Duodenal mucosa (tissue), 2 donors: ENCODE measurements around the gene TNP1.

Experiments
- H3K27ac ChIP-seq: one replicate; pipeline ENCODE4 v1.7.0; 2013; ENCODE audit warnings: low read depth, low read length
- H3K27me3 ChIP-seq, 2 donors: one replicate each; pipeline ENCODE4 v1.7.0; 2013; ENCODE audit warnings: low read length in 2 of 2, control low read depth in 1 of 2; ENCODE audit not compliant: insufficient read depth in 2 of 2, control insufficient read depth in 1 of 2
- H3K36me3 ChIP-seq, 2 donors: one replicate each; pipeline ENCODE4 v1.7.0; 2013; ENCODE audit warnings: low read length in 2 of 2, control low read depth in 1 of 2; ENCODE audit not compliant: insufficient read depth in 2 of 2, control insufficient read depth in 1 of 2
- H3K4me1 ChIP-seq, 2 donors: one replicate each; pipeline ENCODE4 v1.7.0; 2013; ENCODE audit warnings: low read length in 2 of 2, control low read depth in 1 of 2; ENCODE audit not compliant: insufficient read depth in 2 of 2, control insufficient read depth in 1 of 2
- H3K4me3 ChIP-seq, 2 donors: one replicate each; pipeline ENCODE4 v1.7.0; 2013; ENCODE audit warnings: low read length in 2 of 2, low read depth in 1 of 2
- H3K9ac ChIP-seq, 2 donors: one replicate each; pipeline ENCODE4 v1.7.0; 2013; ENCODE audit warnings: low read length in 2 of 2, low read depth in 1 of 2
- H3K9me3 ChIP-seq, 2 donors: one replicate each; pipeline ENCODE4 v1.7.0; 2013; ENCODE audit warnings: low read length in 2 of 2, control low read depth in 1 of 2; ENCODE audit not compliant: control insufficient read depth in 1 of 2

The TNP1 gene

DNA sequence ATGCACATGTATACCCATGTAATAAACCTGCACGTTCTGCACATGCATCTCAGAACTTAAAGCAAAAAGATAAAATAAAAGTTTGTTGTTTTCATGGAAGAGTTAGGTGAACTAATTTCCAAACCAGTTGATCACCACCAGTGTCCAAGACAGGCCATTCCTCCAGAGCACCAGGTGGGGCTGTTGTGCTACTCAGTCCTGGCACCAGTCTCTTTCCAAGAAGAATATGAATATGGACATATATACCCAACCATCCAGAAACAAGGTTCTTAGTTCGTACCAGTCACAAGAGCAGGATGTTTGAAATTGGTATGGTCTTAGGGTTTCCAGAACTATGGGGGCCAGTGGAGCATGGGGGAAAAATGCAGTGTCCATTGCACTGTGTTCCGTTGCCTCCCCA lies 17.2 kb upstream of the TNP1 start:
- H3K36me3 ChIP-seq = no peaks in the 10 kb centered on the region

DNA sequence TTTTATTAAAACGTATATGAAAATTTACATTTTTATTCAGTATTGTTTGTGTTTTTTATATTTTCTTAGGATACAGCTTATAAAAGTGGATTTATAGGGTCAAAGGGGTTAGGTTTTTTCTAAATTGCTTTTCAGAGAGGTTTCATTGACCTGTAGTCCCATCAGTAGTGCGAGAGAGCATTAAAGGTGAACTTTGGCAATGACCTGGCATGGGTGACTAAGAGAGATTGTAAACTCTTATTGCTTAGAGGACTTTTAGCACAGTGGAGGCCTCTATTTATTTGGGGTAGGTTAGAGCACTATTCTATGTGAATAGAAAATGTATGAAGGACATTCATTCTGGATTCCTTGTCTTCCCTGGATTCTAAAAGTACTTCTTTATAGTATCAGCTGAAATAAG lies 16.0 kb upstream of the TNP1 start:
- Histone ChIP-seq H3K4me3 (no peak overlapping the region), H3K36me3 (no peaks in the 10 kb centered on the region), H3K27ac (no peak overlapping the region), H3K9me3 (no peaks in the 10 kb centered on the region), H3K9ac (no peak overlapping the region), H3K4me1 (peaks cover 0 to 5% of the 10 kb centered on the region in 2 donors), H3K27me3 (no peaks in the 10 kb centered on the region)

More for the DNA sequence above, 17.2 kb upstream of the TNP1 start:
- H3K9me3 ChIP-seq = no peaks in the 10 kb centered on the region
- no peak overlapping the region for H3K9ac ChIP-seq
- no peaks in the 10 kb centered on the region for H3K27me3 ChIP-seq
- no peak overlapping the region for H3K4me3 ChIP-seq
- H3K4me1 ChIP-seq = no peaks in the 10 kb centered on the region
- H3K27ac ChIP-seq = no peak overlapping the region

DNA sequence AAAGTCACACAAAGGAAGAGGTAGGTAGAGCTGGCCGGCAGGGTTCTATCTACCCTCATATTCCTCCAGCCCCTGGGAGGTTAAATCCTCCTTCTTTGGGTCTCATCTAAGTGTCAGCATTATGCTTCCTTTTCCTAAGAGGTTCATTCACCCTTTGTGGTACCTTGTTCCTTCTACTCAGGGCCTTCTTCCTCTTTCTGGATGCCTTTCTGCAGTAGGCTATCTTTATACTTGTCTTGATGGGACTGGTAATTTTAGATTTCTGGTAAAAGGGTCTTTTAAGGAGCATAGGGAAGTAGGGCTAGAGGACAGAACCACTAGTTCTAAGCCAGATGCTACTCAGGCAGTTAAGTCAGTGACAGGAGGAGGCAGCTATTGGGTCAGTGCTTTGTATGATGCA lies 13.7 kb upstream of the TNP1 start:
- H3K36me3 ChIP-seq = no peaks in the 10 kb centered on the region
- H3K9me3 ChIP-seq = no peaks in the 10 kb centered on the region
- H3K9ac ChIP-seq = no peak overlapping the region
- H3K27ac ChIP-seq = no peak overlapping the region
- H3K4me1 ChIP-seq = peaks cover 0 to 5% of the 10 kb centered on the region in 2 donors
- no peaks in the 10 kb centered on the region for H3K27me3 ChIP-seq
- no peak overlapping the region for H3K4me3 ChIP-seq

DNA sequence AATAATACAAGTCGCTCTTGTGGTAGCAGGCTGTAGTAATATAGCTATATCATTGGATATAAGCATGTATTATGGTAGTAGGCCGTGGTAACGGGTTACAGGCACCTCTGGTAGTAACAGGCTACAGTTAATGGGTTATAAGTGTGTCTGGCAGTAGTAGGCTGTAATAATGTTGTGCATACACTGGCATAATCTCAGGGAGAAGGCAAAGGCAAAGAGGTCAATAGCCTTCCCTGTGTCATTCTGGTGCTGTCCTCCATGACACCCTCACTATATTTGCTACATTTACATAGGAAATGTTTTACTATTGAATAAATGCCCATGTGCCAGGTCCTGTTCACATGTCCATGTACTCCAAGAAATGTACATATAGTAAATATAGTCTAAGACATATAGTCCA lies 12.8 kb upstream of the TNP1 start:
- Histone ChIP-seq H3K9me3 (no peaks in the 10 kb centered on the region), H3K27me3 (no peaks in the 10 kb centered on the region), H3K27ac (no peak overlapping the region)

GRCh38 chr2:216872040-216872439 lies 12.2 kb upstream of the TNP1 start:
- H3K4me1 ChIP-seq = peaks cover 0 to 5% of the 10 kb centered on the region in 2 donors
- no peak overlapping the region for H3K27ac ChIP-seq
- no peak overlapping the region for H3K9ac ChIP-seq
- H3K36me3 ChIP-seq = no peaks in the 10 kb centered on the region
- no peaks in the 10 kb centered on the region for H3K27me3 ChIP-seq
- no peaks in the 10 kb centered on the region for H3K9me3 ChIP-seq
- H3K4me3 ChIP-seq = no peak overlapping the region

More for the DNA sequence above, 12.8 kb upstream of the TNP1 start:
- peaks cover 0 to 5% of the 10 kb centered on the region in 2 donors for H3K4me1 ChIP-seq
- H3K36me3 ChIP-seq = no peaks in the 10 kb centered on the region
- no peak overlapping the region for H3K9ac ChIP-seq
- H3K4me3 ChIP-seq = no peak overlapping the region

DNA sequence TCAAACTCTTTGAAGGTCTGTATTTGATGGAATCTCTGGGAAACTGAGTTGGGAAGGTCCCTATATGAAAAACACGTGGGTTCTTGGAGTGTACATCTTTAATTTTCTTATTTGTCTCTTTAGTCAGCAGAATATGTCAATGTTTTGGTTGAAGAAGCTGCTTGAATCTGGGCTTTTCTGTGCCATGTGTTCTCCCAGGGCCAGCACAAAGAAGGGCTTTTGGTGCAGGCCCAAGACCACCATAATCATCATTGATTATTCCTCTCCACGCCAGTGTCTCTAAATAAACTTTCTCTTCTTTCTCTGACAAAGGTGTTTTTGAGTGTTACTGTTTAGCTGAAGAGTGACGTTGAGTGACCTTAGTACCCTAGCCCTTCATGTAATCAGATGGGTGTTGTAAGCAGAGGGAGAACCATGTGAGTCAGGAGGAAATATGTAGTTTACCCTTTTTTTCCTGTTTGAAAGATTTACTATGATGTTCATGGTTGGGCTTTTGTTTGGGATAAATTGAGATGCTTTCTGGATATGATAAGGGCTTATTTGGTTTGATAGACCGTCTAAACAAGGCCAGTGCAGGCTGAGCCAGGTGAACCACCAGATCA lies 11.6 kb upstream of the TNP1 start:
- H3K27ac ChIP-seq = no peak overlapping the region
- no peak overlapping the region for H3K4me3 ChIP-seq

DNA sequence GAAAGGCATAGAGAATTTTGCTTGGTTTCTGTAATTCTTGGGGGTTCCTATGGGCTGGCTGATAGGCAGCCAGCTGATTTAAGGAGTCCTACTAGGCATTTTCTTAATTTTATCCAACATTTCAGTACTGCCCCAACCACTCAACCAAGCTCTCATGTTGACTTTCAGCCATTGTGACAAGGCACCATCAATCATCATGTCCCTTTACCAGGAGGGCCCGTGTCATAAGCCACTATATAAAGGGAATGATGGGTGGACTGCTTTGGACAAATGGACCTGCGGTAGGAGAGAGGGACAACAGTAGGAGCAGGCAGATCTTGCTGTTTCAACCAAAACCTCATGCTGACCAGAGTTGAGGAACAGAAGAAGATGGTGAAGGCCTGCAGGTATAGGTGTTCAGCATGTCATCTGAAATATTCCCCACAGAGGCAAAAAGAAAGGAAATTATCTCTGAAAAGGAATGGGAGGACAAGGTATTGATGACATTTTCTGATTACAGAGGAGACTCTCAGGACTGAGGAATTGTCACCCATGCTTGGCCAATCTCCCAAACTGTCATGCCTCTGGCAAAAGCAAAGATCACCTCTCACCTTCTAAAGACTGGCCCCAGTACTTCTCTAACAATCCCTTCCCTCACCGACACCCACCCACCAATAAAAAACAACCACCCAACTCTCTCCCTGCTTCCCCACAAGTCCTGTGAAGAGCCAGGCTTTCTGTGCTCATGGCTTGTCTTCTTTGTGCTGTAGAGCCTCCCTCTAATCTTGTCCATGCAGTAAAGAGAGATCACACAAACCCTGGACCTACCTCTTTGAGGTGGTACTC lies 10.9 kb upstream of the TNP1 start:
- Histone ChIP-seq H3K27ac (no peak overlapping the region), H3K9ac (no peak overlapping the region), H3K27me3 (no peaks in the 10 kb centered on the region), H3K4me3 (no peak overlapping the region), H3K4me1 (peaks cover 0 to 5% of the 10 kb centered on the region in 2 donors), H3K36me3 (no peaks in the 10 kb centered on the region), H3K9me3 (no peaks in the 10 kb centered on the region)

More for the DNA sequence above, 11.6 kb upstream of the TNP1 start:
- Histone ChIP-seq H3K36me3 (no peaks in the 10 kb centered on the region), H3K9me3 (no peaks in the 10 kb centered on the region), H3K27me3 (no peaks in the 10 kb centered on the region), H3K4me1 (peaks cover 0 to 5% of the 10 kb centered on the region in 2 donors), H3K9ac (no peak overlapping the region)

- no peak overlapping the region for H3K4me3 ChIP-seq
- H3K9me3 ChIP-seq = no peaks in the 10 kb centered on the region
- peaks cover 0 to under 1% of the 10 kb centered on the region in 2 donors for H3K4me1 ChIP-seq
- H3K36me3 ChIP-seq = no peaks in the 10 kb centered on the region
- H3K9ac ChIP-seq = no peak overlapping the region
- H3K27me3 ChIP-seq = no peaks in the 10 kb centered on the region
- no peak overlapping the region for H3K27ac ChIP-seq
Measured at GRCh38 chr2:216866515-216867095, 6.7 kb upstream of the TNP1 start.

DNA sequence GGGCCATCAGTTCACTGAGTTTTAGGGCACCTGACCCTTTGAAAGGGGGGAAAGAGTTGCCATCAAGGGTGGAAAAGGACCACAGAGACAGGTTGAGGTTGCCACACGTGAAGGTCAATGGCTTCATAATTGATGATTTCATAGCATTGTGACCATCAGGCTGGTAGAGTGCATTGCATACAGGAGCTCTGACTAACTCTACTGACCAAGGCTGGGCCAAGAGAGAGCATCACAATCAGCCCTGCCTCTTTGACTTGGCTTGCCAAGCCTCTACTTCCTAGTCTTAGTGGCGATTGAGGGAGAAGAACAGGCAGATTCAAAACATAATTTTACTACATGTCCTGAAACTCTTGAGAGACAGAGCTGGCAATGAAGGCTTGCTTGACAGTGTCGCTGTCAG lies 5.8 kb upstream of the TNP1 start:
- H3K36me3 ChIP-seq = no peaks in the 10 kb centered on the region
- H3K27ac ChIP-seq = no peak overlapping the region
- H3K4me3 ChIP-seq = no peak overlapping the region
- H3K9me3 ChIP-seq = no peaks in the 10 kb centered on the region
- H3K4me1 ChIP-seq = no peaks in the 10 kb centered on the region
- no peaks in the 10 kb centered on the region for H3K27me3 ChIP-seq
- no peak overlapping the region for H3K9ac ChIP-seq

DNA sequence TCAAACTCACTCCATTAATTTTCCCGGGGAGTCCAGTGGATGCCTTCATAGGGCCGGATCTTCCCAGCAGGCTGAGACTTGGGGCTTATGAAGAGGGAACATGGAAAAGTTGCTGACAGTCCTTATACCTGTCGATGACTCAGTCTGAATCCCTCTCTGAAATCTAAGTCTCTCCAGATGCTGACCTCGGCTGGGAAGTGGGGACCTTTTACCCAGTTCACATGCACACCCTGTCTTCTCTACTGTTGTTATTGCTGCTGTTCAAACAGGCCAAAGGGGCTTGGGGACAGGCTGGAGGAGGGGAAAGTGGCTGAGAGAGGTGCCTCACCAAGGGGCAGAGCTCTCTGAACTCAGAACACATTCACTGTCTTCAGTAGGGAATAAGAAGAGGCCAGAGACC lies 4.1 kb upstream of the TNP1 start:
- H3K27me3 ChIP-seq = no peaks in the 10 kb centered on the region
- H3K27ac ChIP-seq = no peak overlapping the region
- no peak overlapping the region for H3K4me3 ChIP-seq
- no peak overlapping the region for H3K9ac ChIP-seq
- H3K9me3 ChIP-seq = no peaks in the 10 kb centered on the region
- H3K36me3 ChIP-seq = no peaks in the 10 kb centered on the region
- H3K4me1 ChIP-seq = no peaks in the 10 kb centered on the region
